ENCODE results near the gene ASS1.

ASS1 gene

DNA sequence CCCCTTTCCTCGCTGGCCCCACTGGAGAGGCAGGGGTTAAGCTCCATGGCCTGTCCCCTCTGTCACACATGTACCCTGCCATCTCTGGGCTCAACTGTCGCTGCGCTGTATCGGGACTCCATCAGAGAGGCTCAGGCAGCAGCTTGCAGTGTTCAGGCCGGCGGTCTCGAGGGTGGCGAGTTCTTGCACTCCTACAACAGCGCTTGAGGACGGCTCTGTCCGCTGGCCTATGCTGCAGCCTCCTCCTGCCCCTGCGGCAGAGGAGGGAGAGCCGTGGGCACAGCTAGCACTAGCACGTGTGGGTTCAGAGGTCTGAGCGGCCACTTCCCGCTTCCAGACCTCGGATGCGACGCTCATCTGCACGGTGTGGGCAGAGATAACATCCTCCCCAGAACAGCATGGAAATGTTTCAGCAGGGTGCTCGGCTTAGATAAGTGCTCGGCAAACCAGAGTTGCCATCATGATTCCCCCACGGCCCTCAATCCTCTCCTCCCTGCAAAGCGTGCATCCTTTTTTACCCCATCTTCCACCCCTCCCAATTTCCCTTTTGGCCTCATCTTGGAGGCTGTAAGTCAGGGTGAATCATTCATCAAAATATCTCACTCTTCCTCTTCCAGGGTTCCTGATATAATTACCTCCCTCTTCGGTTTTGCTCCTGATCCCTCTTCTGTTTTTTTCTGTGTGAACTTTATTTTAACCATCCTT, 92.7 kb downstream of the ASS1 start:
- no peak for DNase-seq

DNA sequence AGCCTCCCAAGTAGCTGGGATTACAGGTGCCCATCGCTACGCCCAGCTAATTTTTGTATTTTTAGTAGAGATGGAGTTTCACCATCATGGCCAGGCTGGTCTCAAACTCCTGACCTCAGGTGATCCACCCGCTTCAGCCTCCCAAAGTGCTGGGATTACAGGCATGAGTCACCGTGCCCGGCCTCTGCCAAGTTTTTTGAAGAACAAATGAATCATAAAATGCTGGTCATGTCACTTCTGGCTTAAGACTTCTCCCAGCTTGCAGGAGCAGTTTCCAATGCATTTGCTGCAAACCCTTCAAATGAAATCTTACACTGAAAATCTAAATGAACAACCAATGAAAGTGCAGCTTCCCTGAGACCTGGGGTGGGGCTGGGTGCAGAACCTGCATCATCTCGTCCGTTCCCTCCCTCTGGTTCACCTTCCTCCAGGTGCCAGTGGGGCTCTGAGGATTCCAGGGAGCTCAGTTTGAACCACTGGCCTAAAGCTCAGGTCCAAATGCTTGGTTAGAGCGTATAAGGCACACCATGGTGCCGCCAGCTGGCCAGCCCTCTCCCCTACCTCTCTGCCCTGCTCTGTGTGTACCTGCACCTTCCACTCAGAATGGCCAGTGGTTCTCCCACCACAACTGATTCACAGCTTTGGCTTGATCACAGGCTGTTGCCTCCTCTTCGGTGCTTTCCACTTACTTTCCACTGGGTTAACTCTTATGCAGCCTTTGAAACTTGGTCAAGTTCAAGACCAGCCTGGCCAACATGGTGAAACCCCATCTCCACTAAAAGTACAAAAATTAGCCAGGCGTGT, 94.9 kb downstream of the ASS1 start:
- no peak for DNase-seq

DNA sequence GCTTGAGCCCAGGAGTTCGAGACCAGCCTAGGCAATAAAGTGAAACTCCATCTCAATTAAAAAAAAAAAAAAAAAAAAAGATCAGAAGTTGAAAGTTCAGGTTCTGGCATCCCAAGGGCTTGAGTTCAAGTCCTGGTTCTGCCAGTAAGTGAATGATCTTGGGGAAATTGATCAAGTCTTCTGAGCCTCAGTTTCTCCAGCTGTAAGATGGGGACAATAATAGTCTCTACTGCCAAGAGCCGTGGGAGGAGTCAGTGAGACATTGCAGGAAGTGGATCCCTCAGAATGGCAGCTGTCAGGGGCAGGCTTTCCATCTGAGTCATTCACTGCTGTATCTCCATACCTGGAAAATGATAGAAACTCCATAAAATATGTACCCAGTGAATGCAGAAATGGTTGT, 96.8 kb downstream of the ASS1 start:
- no peak for DNase-seq

DNA sequence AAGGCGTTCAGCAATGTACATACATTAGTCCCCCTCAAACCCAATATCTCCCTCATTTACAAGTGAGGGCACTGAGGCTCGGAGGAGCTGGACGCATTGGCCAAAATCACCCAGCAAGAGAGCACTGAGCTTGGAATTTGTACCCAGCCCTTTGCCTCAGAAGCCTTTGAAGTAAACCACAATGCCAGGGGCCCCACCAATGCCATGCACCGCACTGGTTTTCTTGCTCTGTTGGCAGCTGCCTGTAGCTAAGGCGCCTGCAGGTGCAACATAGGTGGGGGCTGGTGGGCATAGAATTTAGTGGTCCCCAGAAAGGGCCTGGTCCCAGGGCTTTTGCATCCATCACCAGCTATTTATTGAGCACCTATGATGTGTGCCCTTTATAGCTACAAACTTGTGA, 97.3 kb downstream of the ASS1 start:
- no peak for DNase-seq

DNA sequence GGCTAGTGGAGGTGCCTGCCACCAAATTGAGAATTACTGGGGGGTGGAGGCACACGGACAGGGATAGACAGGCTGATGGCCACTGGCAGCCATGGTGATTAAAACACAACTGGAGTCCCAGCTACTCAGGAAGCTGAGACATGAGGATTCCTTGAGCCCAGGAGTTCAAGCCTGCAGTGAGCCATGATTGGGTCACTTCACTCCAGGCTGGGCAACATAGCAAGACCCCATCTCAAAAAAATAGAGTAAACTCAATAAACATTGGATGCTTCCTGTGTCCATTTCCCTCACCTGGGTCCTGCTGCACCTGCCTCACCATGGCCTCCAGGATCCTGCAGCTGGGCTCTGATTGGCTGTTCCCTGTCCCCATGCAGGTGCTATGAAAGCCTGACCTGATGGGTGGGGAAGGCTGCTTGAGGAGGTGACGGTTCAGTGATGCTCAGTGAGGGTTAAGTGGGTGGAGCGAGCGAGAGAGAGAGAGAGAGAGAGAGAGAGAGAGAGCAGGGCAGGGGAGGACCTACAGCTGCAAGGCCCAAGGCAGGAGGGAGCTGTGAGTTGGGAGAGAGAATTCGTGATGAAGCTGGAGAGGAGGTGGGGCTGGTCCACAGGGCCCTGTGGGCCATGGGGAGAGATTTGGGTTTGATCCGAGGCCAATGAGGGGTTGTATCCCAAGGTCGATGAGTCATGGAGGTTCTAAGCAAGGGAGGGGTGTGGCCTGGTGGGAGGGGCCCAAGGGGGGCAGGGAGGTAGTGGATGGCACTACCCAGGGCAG, 97.9 kb downstream of the ASS1 start:
- peak; percentile 91 for DNase-seq

DNA sequence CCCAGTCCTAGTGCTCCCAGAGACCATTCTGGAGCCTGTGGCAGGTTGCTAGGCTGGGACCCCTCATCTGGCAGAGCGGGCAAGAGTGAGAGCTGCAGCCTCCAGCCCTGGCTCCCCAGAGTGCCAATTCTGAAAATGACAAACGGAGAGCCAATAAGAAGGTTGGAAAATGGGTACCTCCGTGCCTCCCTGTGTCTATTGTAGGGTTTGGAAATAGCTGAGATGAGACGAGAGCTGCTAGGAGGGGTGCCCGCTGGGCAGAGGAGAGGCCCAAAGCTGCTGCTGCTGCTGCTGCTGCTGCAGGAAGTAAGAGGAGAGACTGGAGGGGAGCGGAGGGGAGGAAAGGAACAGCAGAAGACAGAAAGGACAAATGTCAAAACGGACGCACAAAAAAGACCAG, 98.6 kb downstream of the ASS1 start:
- DNase-seq, result no peak

DNA sequence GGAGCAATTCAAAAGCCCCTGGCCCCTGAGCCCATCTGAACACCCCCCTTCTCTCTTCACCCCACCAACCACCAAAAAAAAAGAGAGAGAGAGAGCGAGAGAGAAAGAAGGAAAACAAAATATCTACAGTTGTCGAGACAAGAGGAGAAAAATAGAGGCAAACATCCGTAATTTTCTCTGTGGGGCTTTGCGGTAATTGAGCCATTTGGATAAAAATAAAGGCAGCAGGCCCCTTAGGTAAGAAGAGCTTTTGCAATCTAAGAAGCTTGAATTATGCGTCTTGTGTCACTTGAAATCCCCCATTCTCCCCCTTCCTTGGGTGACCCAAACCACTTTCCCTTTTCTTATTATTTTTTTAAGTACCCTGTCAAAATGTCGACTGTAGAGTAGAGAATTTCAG, 99.1 kb downstream of the ASS1 start:
- DNase-seq, result no peak

DNA sequence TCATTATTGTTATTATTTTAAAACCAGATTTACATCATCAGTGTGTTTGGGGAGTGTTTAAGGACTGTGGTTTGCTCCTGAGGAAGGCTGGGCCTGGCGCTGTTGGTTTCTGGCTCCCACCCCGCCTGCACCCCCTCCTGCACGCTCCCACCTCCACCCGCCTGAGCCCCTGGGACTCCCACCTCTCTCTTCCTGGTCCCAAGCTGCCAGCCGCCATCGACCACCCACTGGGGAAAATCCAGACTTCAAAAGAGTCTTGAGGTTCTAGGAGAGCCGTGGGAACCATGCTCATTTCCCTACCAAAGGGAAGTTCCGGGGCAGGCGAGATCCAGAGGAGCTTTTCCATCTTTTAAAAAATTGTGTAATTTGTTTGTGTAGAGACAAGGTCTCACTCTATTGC, 99.6 kb downstream of the ASS1 start:
- DNase-seq, result no peak

DNA sequence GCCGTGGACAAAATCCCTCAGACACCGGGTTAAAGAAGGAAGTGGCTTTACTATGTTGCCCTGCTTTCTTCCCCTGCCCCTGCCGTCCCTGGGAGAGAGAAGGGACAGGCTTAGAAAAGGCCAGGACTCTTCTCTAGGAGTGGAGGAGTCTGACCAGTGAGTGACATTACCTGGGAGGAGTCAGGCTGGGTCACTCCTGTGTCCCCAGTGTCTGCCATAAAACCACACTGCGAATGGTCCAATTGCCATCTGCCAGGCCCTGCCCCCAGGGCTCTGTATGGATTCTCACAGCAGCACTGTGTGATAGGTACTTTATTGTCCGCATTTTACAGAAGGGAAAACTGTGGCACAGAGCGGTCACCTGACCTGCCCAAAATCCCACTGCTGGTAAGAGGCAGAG, 103.3 kb downstream of the ASS1 start:
- DNase-seq, result no peak

DNA sequence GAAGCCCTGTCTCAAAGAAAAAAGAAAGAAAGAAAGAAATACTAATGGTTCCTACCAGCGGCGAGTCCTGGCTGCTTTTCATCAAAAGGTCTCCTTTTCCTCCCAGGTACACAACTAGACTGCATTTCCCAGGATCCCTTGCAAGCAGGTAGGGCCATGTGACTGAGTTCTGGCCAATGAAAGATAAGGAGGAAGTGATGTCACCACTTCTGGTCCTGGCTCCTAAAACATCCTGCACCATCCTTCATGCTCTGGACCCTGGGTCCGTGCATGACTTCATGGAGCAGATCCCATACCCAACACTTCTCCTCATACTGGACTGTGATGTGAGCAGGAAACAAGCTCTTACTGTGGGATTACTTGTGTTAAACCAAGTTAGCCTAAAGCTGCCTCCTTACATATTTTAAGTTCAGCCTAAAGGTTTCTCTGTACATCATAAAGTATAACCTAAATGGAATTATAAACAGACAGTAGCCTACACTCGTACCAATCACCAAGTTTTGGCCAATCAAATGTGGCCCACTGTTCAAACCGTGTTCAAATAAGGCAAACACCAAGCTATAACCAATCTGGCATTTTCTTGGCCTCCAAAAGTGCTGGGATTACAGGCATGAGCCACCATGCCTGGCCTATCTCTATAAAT, 104.5 kb downstream of the ASS1 start:
- DNase-seq, result no peak
